ENCODE measurements around the gene AGBL1. TPM values are rescaled to one million over a fixed set of nuclear protein-coding genes. Genes with fewer than 3 reads are reported as not detected.

Gene AGBL1
- total RNA-seq, 4 donors from 2014 or later: 0.32 to 0.40 TPM; not detected in 2

DNA sequence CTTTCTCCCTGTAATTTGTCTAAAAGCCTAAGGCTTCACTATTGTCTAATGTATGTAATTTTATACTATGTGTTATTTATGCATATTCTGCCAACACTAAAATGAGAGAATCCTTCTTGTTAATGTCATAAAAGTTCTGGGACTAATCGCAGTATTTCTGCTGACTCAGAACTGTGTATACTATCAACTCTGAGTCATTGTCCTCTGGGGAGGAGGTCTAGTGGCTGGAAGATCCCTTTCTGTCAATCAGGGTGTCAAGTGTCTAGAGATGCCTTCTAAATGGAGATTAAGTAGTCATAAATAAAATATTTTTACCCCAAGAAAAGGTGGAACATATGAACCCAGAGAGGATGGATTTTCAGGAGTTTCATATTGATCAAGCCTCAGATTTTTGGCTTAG, 473.4 kb downstream of the AGBL1 start:
- Histone ChIP-seq H3K27ac (no peak overlapping the region), H3K27me3 (no peaks in the 10 kb centered on the region), H3K9me3 (no peaks in the 10 kb centered on the region), H3K36me3 (no peaks in the 10 kb centered on the region), H3K4me3 (no peak overlapping the region), H3K4me1 (no peaks in the 10 kb centered on the region)
- DNase-seq: no peak
- TF ChIP-seq POLR2AphosphoS5 (IDR thresholded peaks at IDR 0.05): no peak
- TF ChIP-seq CTCF (IDR thresholded peaks at IDR 0.05): no peak
- TF ChIP-seq EP300 (IDR thresholded peaks at IDR 0.05; ENCODE audit: low read depth): no peak
- TF ChIP-seq POLR2A (IDR thresholded peaks at IDR 0.05): no peak
- 36 to 67% methylated on average over 1 of the region's 1 CpG for WGBS, 2 donors (ENCODE audit: low coverage in 1 of 2)
- in situ Hi-C loops (cut with MboI; ENCODE audit: low pct_ligation_motif_present in 1 of 4, low pct_unique_long_range_greater_than_20kb in 1 of 4, low sequenced_read_pairs in 3 of 4) (loop anchor here in 1 of 4 donors (25.0 kb wide), 1 partner anchor 534 kb away; no protein-coding TSS in a partner anchor), intact Hi-C loops (cut with DNase I; ENCODE audit: low total_unique reads) (no loop called here)

DNA sequence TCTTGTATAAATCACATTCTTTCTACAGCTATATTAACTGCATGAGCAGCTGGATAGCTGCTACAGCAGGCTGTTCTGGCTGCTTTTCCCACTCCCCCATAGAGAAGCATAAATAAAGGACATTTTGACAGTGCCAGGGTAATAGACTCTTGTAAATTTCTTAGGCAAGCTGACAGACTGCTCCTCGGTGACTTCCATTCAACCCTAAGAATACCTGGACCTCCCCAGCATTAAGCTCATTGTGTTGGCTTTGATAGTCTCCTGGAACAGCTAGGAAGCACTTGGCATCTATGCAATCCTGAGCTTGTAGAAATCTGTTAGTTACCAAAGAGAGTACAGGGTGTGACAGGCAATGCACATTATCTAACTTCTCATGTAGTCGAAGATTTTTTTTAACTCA, 475.4 kb downstream of the AGBL1 start:
- H3K4me3 ChIP-seq: no peak overlapping the region
- H3K9me3 ChIP-seq: no peaks in the 10 kb centered on the region
- 44 to 63% methylated on average over 2 of the region's 2 CpGs for WGBS, 2 donors (ENCODE audit: low coverage in 1 of 2)
- intact Hi-C loops (cut with DNase I; ENCODE audit: low total_unique reads): no loop called here
- H3K36me3 ChIP-seq: no peaks in the 10 kb centered on the region
- H3K27ac ChIP-seq: no peak overlapping the region
- no peaks in the 10 kb centered on the region for H3K27me3 ChIP-seq
- in situ Hi-C loops (cut with MboI; ENCODE audit: low pct_ligation_motif_present in 1 of 4, low pct_unique_long_range_greater_than_20kb in 1 of 4, low sequenced_read_pairs in 3 of 4): loop anchor here in 1 of 4 donors (25.0 kb wide), 1 partner anchor 532 kb away; no protein-coding TSS in a partner anchor
- no peak for DNase-seq
- TF ChIP-seq EP300 (IDR thresholded peaks at IDR 0.05; ENCODE audit: low read depth): no peak
- no peak for TF ChIP-seq CTCF (IDR thresholded peaks at IDR 0.05)
- no peak for TF ChIP-seq POLR2A (IDR thresholded peaks at IDR 0.05)
- no peaks in the 10 kb centered on the region for H3K4me1 ChIP-seq

- in situ Hi-C loops (cut with MboI; ENCODE audit: low pct_ligation_motif_present in 1 of 4, low pct_unique_long_range_greater_than_20kb in 1 of 4, low sequenced_read_pairs in 3 of 4): loop anchor here in 1 of 4 donors (25.0 kb wide), 1 partner anchor 531 kb away; no protein-coding TSS in a partner anchor
- TF ChIP-seq POLR2A (IDR thresholded peaks at IDR 0.05): no peak
- no peak for TF ChIP-seq EP300 (IDR thresholded peaks at IDR 0.05; ENCODE audit: low read depth)
- no peak for TF ChIP-seq CTCF (IDR thresholded peaks at IDR 0.05)
- TF ChIP-seq POLR2AphosphoS5 (IDR thresholded peaks at IDR 0.05): no peak
- no peak overlapping the region for H3K4me3 ChIP-seq
- 31 to 33% methylated on average over 1 of the region's 1 CpG for WGBS, 2 donors (ENCODE audit: low coverage in 1 of 2)
- H3K27ac ChIP-seq: no peak overlapping the region
- H3K36me3 ChIP-seq: no peaks in the 10 kb centered on the region
- no peak for DNase-seq
- no peaks in the 10 kb centered on the region for H3K9me3 ChIP-seq
- intact Hi-C loops (cut with DNase I; ENCODE audit: low total_unique reads): no loop called here
- H3K27me3 ChIP-seq: no peaks in the 10 kb centered on the region
- no peaks in the 10 kb centered on the region for H3K4me1 ChIP-seq
These were observed 476.3 kb downstream of the AGBL1 start for GRCh38 chr15:86555939-86556338.

DNA sequence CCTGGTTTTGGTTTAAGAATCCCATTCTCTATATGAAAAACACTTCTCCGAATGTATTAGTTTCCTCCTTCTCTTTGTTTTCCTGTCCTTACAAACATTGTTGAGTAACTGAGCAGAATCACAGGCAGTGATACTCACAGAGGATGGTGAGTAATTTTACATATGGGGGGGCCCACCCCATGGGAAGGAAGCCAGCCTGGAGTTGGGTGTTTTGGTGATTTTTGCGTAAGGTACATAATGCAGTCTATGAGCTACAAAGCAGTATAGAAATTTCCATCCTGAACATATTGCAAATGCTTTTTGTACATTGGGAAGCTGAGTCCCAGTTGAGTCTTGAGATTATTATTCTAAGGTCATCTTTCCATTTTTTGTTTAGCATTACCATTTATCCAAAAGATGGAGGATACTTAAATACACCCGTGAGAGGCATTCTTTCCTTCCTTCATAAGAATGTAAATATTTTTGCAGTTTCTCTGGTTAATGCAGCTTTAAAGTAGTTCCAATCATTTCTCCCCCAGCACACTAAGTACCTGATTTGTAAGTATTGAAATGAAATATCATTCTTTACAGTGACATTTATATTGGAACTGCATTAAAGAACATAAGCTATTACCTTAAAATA, 476.8 kb downstream of the AGBL1 start:
- 76 to 81% methylated on average over 3 of the region's 3 CpGs for WGBS, 2 donors (ENCODE audit: low coverage in 1 of 2)
- intact Hi-C loops (cut with DNase I; ENCODE audit: low total_unique reads) (no loop called here), in situ Hi-C loops (cut with MboI; ENCODE audit: low pct_ligation_motif_present in 1 of 4, low pct_unique_long_range_greater_than_20kb in 1 of 4, low sequenced_read_pairs in 3 of 4) (loop anchor here in 1 of 4 donors (25.0 kb wide), 1 partner anchor 531 kb away; no protein-coding TSS in a partner anchor)
- Histone ChIP-seq H3K36me3 (no peaks in the 10 kb centered on the region), H3K27ac (no peak overlapping the region), H3K4me1 (no peaks in the 10 kb centered on the region), H3K9me3 (no peaks in the 10 kb centered on the region), H3K4me3 (no peak overlapping the region), H3K27me3 (no peaks in the 10 kb centered on the region)
- TF ChIP-seq POLR2AphosphoS5 (IDR thresholded peaks at IDR 0.05) (no peak), EP300 (IDR thresholded peaks at IDR 0.05; ENCODE audit: low read depth) (no peak), CTCF (IDR thresholded peaks at IDR 0.05) (no peak), POLR2A (IDR thresholded peaks at IDR 0.05) (no peak)
- DNase-seq: no peak

Measured in transverse colon (tissue), 4 donors.